Osteocyte (in vitro differentiated cells): ENCODE data around the gene GALNT14. TPM values are rescaled to one million over a fixed set of nuclear protein-coding genes. Genes with fewer than 3 reads are reported as not detected.
A peak's percentile ranks its signal among the peaks of the same experiment; 100 is the strongest.

Experiments
- DNase-seq: peaks from one replicate; pipeline ENCODE4 v3.0.0; 2021; ENCODE audit warnings: mixed read lengths; ENCODE audit not compliant: unreplicated experiment; ENCODE audit errors: extremely low spot score
- H3K27ac Mint-ChIP-seq: one replicate; pipeline ENCODE4 v1.8.0; 2021; ENCODE audit warnings: mild to moderate bottlenecking, mixed read lengths; ENCODE audit not compliant: unreplicated experiment
- H3K27me3 Mint-ChIP-seq: one replicate; pipeline ENCODE4 v1.8.0; 2021; ENCODE audit warnings: mixed read lengths; ENCODE audit not compliant: unreplicated experiment
- H3K36me3 Mint-ChIP-seq: one replicate; pipeline ENCODE4 v1.8.0; 2021; ENCODE audit warnings: mixed read lengths; ENCODE audit not compliant: unreplicated experiment
- H3K4me1 Mint-ChIP-seq: one replicate; pipeline ENCODE4 v1.8.0; 2021; ENCODE audit warnings: mixed read lengths; ENCODE audit not compliant: unreplicated experiment
- H3K4me3 Mint-ChIP-seq: one replicate; pipeline ENCODE4 v1.8.0; 2021; ENCODE audit warnings: mild to moderate bottlenecking, moderate library complexity, mixed read lengths; ENCODE audit not compliant: unreplicated experiment
- H3K9me3 Mint-ChIP-seq: one replicate; pipeline ENCODE4 v1.8.0; 2021; ENCODE audit warnings: mixed read lengths; ENCODE audit not compliant: unreplicated experiment
- CTCF ChIP-seq: fragments of 200-600 bp; sonication (generic); IDR thresholded peaks from 2 replicates; pipeline ENCODE4 v1.5.0; 2021; ENCODE audit warnings: antibody characterized with exemption, mild to moderate bottlenecking, moderate library complexity
- total RNA-seq: library from RNA; stranded (reverse); gene quantifications from 2 replicates; pipeline ENCODE4 v1.2.1, GENCODE V29; 2021

The GALNT14 gene
- total RNA-seq, 1 donor from 2014 or later = 4.1 TPM

GRCh38 chr2:30900381-30900780 lies 237.9 kb downstream of the GALNT14 start:
- no peak overlapping the region for H3K27ac Mint-ChIP-seq
- no peak for DNase-seq
- H3K27me3 Mint-ChIP-seq = no peaks in the 10 kb centered on the region
- H3K4me1 Mint-ChIP-seq = no peaks in the 10 kb centered on the region
- no peaks in the 10 kb centered on the region for H3K9me3 Mint-ChIP-seq
- no peak overlapping the region for H3K4me3 Mint-ChIP-seq
- H3K36me3 Mint-ChIP-seq = no peaks in the 10 kb centered on the region
- no peak for TF ChIP-seq CTCF

GRCh38 chr2:30899516-30900054 lies 238.7 kb downstream of the GALNT14 start:
- TF ChIP-seq CTCF = no peak
- Mint-ChIP-seq H3K4me1 (no peaks in the 10 kb centered on the region), H3K4me3 (no peak overlapping the region), H3K27me3 (no peaks in the 10 kb centered on the region), H3K36me3 (no peaks in the 10 kb centered on the region), H3K9me3 (no peaks in the 10 kb centered on the region), H3K27ac (no peak overlapping the region)
- peak; percentile 60 for DNase-seq

GRCh38 chr2:30897539-30897938 lies 240.7 kb downstream of the GALNT14 start:
- TF ChIP-seq CTCF = no peak
- DNase-seq = no peak
- Mint-ChIP-seq H3K27ac (no peak overlapping the region), H3K27me3 (peaks cover 4% of the 10 kb centered on the region), H3K4me3 (no peak overlapping the region), H3K4me1 (no peaks in the 10 kb centered on the region), H3K9me3 (no peaks in the 10 kb centered on the region), H3K36me3 (no peaks in the 10 kb centered on the region)

- Mint-ChIP-seq H3K4me3 (no peak overlapping the region), H3K27me3 (peaks cover 4% of the 10 kb centered on the region), H3K4me1 (no peaks in the 10 kb centered on the region), H3K9me3 (no peaks in the 10 kb centered on the region), H3K27ac (no peak overlapping the region), H3K36me3 (no peaks in the 10 kb centered on the region)
- no peak for TF ChIP-seq CTCF
- no peak for DNase-seq
Observed at GRCh38 chr2:30894498-30895119, 243.6 kb downstream of the GALNT14 start.

- no peaks in the 10 kb centered on the region for H3K4me1 Mint-ChIP-seq
- peaks cover 6% of the 10 kb centered on the region for H3K27me3 Mint-ChIP-seq
- no peak overlapping the region for H3K27ac Mint-ChIP-seq
- DNase-seq = no peak
- no peaks in the 10 kb centered on the region for H3K9me3 Mint-ChIP-seq
- TF ChIP-seq CTCF = no peak
- H3K4me3 Mint-ChIP-seq = no peak overlapping the region
- no peaks in the 10 kb centered on the region for H3K36me3 Mint-ChIP-seq
Observed at GRCh38 chr2:30888852-30889409, 249.3 kb downstream of the GALNT14 start.
